ENCODE results near the gene NUDCD3.

The NUDCD3 gene

DNA sequence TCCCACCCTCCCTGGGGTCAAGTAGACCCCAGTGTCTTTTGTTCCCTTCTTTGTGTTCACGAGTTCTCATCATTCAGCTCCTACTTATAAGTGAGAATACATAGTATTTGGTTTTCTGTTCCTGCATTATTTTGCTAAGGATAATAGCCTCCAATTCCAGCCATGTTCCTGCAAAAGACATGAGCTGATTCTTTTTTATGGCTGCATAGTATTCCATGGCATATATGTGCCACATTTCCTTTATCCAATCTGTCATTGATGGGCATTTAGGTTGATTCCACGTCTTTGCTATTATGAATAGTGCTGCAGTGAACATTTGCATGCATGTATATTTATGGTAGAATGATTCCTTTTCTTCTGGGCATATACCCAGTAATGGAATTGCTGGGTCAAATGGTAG is 136.8 kb downstream of the NUDCD3 start:
- no peak for DNase-seq (ENCODE audit: low spot score)

DNA sequence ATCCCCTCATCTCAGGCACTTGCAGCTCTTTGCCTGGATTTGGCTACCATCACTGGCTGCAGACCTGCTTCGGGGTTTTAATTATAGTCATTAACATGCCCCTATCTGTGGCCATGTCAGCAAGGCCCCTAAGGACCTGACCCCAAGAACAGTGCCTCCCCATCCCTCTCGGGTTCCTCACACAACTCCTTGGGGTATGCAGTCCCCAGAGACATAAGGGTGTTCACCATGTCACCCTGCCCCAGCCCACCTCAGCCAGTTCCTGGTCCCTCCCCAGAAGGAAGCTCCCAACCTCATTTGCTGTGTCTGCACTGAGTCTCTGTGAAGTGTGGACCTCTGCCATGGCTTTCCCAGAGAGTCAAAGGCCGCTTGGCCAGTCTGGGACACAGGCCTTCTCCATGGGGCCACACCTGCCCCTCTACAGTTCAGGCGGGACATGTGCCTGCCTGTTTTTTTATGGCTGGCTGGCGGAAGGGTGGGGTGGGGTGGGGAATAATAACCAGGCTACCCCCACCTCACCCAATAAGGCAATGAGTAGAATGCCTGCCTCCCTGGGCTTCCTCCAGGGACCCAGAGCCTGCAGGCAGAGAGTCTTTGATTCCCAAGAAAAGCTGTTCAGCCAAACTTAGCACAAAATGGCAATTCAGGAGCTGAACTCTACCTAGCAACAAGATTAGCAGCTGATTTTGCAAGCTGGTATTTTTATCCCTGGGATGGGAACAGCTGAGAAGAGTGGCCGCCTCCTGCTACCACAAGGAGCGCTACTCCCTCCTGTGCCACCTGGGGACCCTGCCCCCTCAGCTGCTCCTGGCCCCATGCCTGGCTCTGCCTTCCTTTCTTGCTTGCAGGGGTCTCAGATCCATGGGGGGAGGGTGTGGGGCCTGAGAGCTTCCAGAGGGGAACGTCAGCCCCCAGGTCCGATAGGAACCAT is 141.3 kb downstream of the NUDCD3 start:
- no peak for DNase-seq (ENCODE audit: low spot score)

DNA sequence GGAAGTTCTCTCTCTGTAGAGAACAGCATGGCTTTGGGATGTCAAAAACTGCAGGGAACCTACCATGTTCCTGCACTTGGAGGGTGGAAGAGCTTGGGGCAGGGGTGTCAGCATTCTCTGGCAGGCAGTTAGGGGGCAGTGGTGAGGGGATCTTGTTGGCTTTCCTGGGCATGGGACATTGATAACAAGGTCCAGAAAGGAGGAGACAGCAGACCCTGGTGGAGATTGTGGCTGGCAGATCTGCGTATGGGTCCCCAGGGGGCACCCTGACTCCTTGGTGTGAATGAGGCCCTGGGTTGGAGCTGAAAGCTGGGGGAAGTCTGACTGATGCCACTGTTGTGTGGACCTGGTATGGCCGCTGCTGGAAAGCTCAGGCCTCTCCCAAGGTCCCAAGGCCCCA is 142.2 kb downstream of the NUDCD3 start:
- DNase-seq (ENCODE audit: low spot score) = peak; percentile 36

DNA sequence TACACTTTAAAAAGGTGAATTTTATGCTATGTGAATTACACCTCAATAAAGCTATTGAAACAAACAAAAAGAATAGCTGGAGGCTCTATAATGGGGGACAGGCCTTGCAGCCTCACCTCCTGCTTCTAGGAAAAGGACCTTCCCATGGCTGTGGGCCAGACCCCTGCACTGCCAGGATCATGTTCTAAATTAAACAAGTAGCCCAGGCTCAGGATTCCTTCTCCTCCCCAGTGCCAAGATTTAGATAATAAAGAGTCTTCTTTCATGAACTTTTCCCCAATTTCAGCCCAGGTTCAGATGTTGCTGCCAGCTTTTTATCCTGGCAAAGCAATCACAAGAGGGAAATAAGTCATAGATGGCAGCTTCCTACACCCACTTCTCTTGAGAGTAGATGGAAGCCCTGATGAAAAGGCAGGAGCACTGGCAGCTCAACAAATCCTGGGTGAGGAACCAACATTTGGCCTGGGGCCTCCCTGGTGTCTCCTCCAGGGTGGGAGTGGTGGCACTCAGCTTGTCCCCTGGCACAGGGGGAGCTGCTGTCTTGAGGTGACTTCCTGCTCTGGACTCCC is 142.8 kb downstream of the NUDCD3 start:
- DNase-seq (ENCODE audit: low spot score) = no peak

DNA sequence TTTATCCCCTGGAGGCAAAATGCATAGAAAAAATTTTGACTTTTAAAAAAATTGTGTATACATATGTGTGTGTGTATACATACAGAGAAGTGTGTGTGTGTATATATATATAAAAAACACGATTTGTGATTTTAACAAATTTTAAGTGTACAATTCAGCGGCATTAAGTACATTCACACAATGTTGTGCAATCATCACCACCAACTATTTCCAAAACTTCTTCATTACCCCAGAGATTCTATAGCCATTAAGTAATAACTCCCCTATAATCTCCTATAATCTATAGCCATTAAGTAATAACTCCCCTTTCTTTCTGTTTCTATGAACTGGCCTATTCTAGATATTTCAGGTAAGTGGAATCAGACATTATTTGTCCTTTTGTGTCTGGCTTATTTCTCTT is 144.4 kb downstream of the NUDCD3 start:
- no peak for DNase-seq (ENCODE audit: low spot score)

DNA sequence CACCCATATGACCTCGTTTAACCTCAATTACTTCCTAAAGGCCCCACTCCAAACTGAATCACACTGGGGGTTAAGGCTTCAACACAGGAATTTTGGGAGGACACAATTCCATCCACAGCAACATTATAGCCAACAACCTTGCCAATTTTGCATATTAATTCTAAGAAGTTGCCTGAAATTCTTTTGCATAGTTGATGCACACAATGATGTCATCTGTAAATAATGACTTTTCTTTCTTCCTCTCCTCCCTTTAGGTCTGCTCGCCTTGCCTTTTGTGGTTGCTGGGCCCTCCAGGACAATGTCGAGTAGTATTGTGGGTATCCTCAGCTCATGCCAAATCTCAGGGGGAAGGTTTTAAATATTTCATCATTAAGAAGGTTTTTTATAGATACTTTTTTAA is 149.1 kb downstream of the NUDCD3 start:
- DNase-seq (ENCODE audit: low spot score) = no peak

DNA sequence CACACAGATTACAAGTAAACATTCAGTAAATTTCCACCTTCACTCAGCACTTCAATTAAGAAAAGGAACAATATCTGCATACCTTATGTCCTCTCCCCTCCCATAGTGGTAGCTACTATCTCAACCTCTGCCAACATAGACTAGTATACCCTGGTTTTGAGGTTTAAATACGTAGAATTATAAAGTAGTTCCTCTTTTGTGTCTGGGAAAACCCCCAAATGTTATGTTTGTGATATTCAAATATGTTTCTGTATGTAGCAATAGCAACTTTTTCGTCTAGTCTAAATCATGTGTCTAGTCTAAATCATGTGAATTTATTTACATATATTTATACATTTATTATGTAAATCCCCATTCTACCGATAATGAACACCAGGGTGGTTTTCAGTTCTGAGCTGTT is 151.9 kb downstream of the NUDCD3 start:
- no peak for DNase-seq (ENCODE audit: low spot score)

DNA sequence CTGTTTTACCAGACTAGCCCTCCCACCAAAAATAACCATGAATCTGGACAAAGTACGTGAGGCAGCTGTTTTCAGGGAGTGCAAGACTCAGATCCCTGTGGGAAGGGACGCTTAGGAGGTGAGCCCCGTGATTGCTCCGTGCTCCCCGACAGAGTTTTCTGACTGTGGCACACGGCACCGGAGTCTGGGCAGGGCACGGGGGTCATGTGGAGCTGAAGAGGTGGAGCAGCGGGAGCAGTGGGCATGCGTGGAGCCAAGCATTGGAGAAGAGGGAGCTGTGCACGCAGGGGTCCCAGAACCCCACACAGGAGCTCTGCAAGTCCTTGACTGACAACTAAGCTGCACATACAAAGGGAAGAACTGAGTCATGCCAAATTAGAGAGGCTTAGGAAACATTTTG is 154.0 kb downstream of the NUDCD3 start:
- no peak for DNase-seq (ENCODE audit: low spot score)

DNA sequence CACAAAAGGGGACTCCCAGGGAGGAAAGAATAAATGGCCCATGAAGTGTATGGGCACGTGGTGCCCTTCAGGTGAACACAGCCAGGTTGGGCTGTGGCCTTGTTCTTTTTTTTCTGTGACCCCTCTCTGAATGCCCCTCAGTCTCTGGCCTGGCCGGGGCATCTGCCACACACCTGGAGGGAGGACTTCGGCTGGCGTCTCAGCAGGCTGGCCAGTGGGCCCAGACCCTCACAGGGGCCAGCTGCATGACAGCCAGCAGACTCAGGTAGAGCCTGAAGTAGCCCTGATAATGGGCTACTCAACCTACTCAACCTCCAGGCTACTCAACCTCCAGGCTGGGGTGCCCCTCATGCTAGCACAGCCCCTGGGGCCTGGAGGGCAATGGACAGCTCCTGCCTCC is 155.3 kb downstream of the NUDCD3 start:
- DNase-seq (ENCODE audit: low spot score) = no peak

DNA sequence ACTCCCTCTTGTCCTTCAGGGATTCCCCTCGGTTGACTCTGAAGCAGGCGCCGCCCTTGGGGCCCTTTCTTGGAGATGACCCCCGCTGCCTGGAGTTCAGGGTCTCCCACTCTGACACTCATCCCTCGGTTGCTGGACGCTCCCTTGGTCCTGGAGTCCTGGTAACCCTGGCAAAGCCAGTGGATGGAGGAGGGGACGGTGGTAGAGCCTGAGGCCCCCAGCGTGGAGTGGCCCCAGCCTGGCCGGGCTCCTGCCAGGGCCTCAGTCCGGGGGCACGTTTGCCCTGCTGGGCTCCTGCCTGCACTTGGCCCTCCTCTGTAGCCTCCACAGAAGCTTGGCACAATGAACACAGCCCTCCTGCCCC is 155.7 kb downstream of the NUDCD3 start:
- no peak for DNase-seq (ENCODE audit: low spot score)

DNA sequence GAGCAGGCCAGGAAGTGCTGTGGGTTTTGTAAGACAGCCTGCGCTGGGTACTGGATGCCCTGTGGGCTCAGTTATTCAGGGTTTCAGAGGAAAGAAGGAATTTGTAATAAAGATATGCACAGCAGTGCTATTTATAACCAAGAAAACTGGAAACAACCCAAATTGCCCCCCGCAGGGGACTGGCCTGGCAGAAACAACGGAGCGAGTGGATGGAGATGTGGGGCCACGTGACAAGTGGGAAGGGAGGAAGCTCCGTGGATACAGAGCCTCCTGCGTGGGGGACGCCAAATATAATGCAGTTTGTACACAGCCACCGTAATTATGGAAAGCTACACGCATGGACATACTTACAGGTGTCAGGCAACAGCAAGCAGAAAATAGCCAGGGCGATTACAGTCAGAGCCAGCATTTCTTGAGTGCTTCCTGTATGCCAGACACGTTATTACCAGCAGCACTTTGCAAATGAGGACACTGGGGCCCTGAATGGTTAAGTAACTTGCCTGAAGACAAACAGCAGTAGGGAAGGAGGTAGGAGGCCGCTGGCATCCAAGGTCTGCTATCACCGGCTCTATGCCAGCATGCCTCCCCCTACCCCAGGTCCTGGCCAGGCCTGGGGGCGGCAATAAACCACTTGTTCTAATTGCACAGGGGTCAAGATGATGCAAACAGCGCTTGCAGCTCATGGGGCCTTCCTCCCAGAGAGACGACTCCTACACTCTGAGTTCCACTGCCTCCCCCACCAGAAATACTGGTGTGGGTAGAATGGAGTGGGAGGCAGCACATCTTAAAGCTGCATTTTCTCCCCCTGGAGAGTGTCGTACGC is 156.3 kb downstream of the NUDCD3 start:
- DNase-seq (ENCODE audit: low spot score) = no peak

DNA sequence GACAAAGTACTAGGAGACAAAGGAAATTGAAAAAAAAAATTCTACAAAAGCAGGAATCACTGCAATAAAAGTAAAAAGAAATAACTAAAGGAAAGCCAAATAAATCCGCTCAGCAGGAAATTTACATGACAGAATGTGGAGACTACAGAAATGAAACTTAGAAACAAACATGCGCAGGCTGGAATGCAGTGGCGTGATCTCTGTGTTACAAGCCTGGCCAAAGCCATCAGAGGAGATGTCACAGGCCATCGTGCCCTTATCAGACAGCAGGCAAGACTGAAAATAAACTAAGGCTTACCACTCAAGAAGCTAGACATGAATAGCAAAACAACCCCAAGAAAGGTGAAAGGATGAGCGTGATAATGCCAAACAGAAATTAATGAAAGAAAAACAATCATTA is 158.8 kb downstream of the NUDCD3 start:
- no peak for DNase-seq (ENCODE audit: low spot score)

DNA sequence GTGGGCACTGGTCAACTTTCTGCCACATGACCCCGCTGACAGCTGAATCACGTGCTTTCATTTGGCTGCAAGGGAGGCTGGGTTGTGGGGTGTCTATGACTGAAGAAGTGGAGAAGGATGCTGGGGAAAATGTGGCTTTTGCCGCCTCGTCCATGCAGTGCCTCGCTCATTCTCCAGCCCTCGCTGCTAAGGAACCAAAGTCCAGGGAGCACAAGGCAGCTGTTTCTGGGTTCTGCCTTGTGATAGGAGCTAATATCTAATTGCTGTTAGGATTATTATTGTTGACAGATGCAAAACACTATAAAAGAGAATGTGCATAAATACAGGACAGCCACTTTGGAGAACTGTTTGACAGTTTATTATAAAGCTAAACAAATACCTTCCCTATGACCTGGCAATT is 160.1 kb downstream of the NUDCD3 start:
- no peak for DNase-seq (ENCODE audit: low spot score)

DNA sequence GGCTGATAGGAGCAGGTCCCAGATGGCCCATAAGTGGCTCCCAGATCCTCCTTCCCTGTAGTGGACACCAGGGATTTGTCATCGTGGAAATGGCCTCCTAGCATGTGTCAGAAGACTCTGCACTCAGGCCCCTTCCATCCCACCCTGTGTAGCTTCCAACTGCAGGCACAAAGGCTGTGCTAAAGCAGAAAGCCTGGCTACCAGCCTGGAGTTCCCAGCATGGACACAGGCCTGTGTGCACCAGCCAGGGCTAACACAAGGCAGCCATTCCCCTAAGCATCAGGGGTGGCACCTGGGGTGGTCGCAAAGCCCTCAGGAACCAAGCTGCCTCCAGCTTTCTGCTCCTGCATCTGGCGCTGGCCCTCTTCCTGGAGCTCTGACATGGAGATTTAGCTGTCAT is 160.6 kb downstream of the NUDCD3 start:
- no peak for DNase-seq (ENCODE audit: low spot score)

Measured in kidney tubule cell (primary cell).